ENCODE results near the gene FAHD2A.
"Not testable (repeated sequence)": the region's sequence is repeated elsewhere in the genome, so short reads cannot be mapped to it uniquely, and the experiment has no call there.

DNA sequence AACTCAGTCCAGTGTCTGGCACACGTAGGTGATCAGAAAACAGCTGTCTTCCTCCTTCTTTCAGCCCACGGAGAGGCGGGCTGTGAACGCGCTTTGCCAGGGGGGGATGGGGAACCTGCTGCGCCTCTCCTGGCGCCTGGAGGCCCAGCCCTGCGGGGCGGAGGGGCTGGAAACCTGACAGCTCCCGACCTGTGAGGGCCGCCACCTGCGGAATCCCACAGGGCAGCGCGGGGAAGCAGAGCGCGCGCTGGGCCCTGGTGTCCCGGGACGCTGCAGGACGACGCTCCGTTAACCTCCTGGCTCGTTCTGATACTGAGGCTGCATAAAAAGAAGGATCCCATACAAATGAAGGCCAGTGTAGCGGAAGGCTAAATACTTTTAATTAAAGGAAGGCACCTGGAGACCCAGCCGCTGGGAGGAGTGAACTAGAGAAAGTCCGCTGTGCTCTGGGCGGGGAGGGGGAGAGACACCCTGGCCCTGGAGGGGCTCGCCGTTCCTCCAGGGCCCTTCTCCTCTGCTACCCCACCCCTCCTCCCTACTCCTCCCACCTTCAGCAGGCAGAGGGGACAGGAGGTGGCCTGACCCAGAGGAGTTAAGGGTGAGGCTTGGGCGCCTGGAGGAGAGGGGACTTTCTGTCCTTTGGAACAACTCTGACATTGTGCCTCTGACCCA, 24.8 kb downstream of the FAHD2A start:
- TF ChIP-seq, protein P1, sequence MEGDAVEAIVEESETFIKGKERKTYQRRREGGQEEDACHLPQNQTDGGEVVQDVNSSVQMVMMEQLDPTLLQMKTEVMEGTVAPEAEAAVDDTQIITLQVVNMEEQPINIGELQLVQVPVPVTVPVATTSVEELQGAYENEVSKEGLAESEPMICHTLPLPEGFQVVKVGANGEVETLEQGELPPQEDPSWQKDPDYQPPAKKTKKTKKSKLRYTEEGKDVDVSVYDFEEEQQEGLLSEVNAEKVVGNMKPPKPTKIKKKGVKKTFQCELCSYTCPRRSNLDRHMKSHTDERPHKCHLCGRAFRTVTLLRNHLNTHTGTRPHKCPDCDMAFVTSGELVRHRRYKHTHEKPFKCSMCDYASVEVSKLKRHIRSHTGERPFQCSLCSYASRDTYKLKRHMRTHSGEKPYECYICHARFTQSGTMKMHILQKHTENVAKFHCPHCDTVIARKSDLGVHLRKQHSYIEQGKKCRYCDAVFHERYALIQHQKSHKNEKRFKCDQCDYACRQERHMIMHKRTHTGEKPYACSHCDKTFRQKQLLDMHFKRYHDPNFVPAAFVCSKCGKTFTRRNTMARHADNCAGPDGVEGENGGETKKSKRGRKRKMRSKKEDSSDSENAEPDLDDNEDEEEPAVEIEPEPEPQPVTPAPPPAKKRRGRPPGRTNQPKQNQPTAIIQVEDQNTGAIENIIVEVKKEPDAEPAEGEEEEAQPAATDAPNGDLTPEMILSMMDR (IDR thresholded peaks at IDR 0.05; ENCODE audit: extremely low read depth in 1 of 2, insufficient read depth in 1 of 2, low read depth in 1 of 2, low read length in 2 of 2): not testable (repeated sequence)
- TF ChIP-seq EZH2 (IDR thresholded peaks at IDR 0.05; ENCODE audit: borderline replicate concordance, low read depth, low read length, severe bottlenecking); POLR2A (IDR thresholded peaks at IDR 0.05; ENCODE audit: low read depth, low read length); POLR2AphosphoS5 (IDR thresholded peaks at IDR 0.05; ENCODE audit: insufficient read depth, low read depth, low read length); JUN (IDR thresholded peaks at IDR 0.05; ENCODE audit: borderline replicate concordance, insufficient read depth, insufficient read length, low read depth); MYC (IDR thresholded peaks at IDR 0.05; ENCODE audit: low read depth, low read length): not testable (repeated sequence)
- TF ChIP-seq, protein P2, sequence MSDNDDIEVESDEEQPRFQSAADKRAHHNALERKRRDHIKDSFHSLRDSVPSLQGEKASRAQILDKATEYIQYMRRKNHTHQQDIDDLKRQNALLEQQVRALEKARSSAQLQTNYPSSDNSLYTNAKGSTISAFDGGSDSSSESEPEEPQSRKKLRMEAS (IDR thresholded peaks at IDR 0.05; ENCODE audit: insufficient read depth, insufficient read length): not testable (repeated sequence)
